Ramos (cell line): ENCODE measurements around the gene ANKRD11.

Experiments used
- in situ Hi-C: fragments of 300-500 bp; cut with MboI; formaldehyde crosslinking; loops from one replicate; pipeline ENCODE4 v1.14.3; 2022; ENCODE audit warnings: low sequenced_read_pairs; ENCODE audit not compliant: unreplicated experiment

ANKRD11 gene

DNA sequence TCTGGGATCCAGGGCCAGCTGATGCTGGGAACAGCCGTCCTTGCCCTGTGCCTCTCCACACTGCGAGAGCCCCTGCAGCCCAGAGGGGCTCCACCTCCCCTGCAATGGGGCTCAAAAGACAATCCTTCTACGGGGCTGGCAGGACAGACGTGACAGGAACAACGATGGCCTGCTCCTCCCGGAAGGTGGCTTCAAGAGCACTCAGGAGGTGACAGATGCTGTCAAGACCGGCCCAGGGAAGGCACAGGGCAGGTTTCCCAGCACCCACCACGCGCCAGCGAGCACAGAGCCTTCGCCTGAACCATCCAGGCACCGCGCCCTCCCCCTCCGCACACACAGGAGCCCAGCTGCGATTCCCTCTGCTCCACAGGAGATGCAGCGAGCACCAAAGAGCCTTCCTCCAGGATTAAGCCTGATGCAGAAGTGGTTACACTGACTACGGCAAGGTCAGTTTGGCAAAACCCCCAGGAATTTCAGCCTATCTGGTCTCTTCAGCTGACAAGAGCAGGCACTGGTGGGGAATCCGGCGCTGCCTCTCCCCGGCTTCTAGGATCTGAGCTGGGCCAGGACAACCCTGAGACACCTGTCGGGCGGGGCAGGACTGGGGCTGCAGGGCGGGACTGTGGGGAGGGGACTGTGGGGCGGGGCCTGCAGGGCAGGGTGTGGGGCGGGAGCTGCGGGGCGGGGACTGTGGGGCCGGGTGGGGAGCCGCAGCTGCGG is 169.4 kb downstream of the ANKRD11 start:
- in situ Hi-C loops: no loop called here

DNA sequence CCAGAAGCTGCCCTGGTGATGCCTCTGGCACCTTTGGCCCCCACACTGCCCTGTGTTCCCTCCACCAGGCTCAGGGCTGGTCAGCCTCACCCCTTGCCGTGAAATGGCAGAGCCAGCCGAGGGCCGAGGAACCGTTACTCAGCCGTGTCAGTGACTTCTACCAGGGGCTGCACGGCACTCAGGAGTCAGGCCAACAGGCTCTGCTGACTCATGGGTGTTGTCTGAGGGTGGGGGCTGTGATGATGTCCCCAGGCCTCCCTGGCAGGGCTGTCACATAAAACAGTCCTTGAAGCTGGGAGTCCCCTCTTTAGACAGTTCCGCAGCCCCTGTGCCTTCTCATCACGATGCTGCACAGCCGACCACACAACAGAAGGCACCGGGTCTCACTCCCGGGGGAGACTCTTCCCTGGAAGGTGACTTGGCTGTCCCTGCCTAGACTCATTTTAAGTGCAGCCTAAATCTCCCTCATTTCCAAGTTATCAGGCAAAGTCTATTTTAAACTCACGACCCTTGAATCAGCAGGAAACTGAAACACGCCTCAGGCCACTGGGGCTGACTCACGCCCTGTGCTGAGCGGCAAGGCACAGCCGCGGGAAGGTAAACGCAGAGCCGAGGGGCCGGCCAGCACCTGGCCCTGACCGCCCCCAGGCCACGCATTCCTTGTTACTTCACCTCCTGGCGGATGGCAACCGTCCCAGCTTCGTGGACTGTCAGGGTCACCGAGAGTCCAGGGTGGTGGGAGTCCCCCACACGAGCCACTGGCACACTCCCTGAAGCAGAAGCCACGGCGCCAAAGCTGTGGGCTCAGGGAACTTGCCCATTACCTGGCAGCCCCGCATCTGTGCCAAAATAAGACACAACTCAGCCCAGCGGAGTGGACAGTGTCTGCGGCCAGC is 170.2 kb downstream of the ANKRD11 start:
- in situ Hi-C loops: no loop called here

- in situ Hi-C loops: no loop called here
Observed at GRCh38 chr16:89319631-89319885, 170.8 kb downstream of the ANKRD11 start.

GRCh38 chr16:89318871-89319630 is 171.3 kb downstream of the ANKRD11 start:
- in situ Hi-C loops: no loop called here

DNA sequence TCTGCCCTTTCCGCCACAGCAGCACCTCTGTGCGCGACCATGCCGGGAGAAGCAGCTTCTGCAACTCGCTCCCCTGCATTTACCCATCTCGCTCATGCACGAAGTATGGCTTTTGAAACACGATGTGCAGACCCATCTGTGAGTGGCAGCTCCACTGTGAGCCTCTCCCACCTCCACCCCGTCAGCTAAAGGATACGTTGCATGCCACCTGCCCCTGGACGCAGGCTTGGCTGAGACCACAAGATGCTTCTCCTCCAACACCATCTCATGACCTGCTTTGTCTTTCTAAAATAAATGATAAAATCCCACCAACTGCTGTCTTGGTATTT is 172.0 kb downstream of the ANKRD11 start:
- in situ Hi-C loops: no loop called here

- in situ Hi-C loops: no loop called here
Observed at GRCh38 chr16:89317729-89318429, 172.5 kb downstream of the ANKRD11 start.

GRCh38 chr16:89317101-89317671 is 173.2 kb downstream of the ANKRD11 start:
- in situ Hi-C loops: no loop called here

GRCh38 chr16:89316701-89317100 is 173.7 kb downstream of the ANKRD11 start:
- in situ Hi-C loops: no loop called here

DNA sequence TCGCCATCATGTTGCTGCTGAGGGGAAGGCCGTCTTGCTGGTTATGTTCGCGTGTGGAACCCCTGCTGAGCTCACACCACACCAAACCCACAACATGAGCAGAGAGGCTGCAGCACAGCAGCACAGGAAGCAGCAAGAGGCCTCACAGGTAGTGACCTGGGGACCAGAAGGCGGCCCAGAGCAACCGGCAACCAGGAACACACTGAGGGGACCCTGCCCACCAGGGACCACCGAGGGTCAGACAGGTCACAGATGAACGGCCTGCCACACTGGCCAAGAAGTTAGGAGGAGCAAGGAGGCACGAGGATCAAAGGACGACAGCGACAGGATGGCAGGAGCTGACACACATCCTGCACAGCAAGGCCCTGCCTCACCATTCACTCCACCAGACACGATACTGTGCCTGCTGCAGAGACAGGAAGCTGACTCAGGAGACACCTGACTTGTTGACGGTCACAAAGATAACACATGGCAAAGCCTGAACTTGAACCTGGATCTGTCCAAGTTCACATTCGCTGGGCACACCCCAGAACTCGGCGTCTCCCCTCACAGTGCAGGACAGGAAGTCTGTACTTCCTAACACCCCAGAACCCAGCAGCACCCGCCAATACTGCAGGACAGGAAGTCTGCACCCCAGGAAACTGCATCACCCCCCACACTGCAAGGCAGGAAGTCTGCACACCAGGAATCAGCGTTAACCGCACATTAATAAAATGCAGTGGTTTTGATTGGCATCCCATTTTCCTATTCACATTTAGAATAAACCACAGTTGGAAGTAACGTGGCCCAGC is 174.4 kb downstream of the ANKRD11 start:
- in situ Hi-C loops: no loop called here

DNA sequence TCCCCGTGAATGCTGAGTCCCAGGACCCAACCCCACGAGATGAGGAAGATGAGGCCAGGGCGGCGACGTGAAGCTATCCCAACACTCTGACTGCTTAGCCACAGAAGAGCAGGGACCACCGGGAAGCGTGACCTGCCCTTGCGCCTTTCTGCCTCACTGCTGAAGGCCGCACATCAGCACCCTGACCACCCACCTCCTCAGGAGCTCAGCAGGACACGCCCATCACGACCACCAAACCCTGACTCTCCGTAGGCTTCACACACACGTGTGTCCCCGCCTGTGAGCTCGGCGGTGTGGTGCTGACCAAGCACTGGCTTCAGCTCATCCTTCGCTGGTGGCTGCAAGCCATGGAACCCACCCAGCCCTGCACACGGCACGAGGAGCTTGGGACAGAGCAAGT is 175.1 kb downstream of the ANKRD11 start:
- in situ Hi-C loops: no loop called here

DNA sequence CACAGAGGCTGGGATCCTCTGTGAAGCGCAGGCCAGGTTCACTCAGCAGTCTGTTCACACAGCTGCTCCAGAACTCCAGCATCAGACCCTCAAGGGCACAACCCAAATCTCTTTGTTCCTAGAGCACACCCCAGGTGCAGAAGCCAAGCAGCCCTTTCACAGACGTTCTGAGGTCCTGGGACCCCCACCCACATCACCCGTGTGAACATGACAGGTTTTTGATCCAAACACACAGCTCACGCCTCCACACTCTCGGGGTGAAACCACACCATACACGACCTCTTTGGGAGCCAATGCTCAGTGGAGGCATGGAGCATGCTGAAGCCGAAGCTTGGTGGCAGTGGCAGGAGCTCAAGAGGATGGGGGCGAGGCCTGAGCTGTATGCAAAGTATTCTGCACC is 175.5 kb downstream of the ANKRD11 start:
- in situ Hi-C loops: no loop called here

DNA sequence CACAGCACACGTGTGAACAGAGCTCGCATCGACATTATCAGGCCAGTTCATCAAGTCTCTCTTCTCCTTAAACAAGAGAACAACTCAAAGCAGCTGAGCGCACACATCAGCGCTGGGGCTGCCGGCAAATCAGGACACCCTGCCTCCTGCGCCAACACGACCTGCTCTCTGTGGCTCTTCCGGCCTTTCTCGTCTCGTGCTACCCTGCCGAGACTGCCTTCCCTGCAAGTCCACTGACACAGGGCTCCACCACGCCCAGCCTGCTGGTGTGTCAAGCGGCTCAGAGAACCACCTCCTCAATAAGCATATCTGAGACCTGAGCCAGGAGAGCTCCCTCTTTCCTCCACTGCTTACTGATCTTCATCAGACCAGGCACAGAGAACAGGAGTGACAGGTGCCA is 176.0 kb downstream of the ANKRD11 start:
- in situ Hi-C loops: no loop called here

GRCh38 chr16:89313583-89313982 is 176.8 kb downstream of the ANKRD11 start:
- in situ Hi-C loops: no loop called here

GRCh38 chr16:89312598-89313299 is 177.6 kb downstream of the ANKRD11 start:
- in situ Hi-C loops: no loop called here

- in situ Hi-C loops: no loop called here
Observed at GRCh38 chr16:89312194-89312593, 178.2 kb downstream of the ANKRD11 start.

- in situ Hi-C loops: no loop called here
Observed at GRCh38 chr16:89311636-89312035, 178.7 kb downstream of the ANKRD11 start.

DNA sequence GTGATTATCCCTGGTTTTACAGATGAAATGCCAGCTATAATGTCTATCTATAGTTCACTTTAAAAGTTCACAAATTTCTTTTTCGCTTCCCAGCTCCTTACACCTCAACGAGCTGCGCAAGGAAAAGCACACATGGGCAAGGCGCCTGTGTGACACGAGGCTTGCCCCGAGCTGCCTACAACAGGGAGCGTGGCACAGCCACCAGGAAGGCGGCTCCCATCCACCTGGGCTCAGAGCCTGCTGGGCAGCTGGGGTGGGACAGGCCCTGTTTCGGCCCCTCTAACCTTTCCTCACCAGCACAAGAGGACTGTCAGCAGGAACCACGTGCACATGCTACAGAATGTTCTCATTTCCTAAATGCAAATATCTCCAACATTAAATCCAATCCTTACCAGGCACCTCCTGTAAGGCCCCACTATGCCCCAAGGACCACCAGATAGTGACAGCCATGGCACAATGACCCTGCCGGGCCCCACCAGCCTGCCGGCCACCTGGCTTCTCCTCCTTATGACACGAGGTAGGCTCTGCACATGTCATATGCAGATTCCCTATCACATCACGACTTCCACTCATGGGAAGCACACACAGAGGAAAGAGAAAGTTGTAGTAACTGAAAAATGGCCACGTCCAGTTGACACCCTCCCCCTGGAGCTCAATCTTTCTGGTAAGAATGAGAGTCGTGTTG is 180.8 kb downstream of the ANKRD11 start:
- in situ Hi-C loops: no loop called here
